ENCODE results near the gene B4GALT7.
"Not testable (repeated sequence)": the region's sequence is repeated elsewhere in the genome, so short reads cannot be mapped to it uniquely, and the experiment has no call there.

B4GALT7 gene, protein sequence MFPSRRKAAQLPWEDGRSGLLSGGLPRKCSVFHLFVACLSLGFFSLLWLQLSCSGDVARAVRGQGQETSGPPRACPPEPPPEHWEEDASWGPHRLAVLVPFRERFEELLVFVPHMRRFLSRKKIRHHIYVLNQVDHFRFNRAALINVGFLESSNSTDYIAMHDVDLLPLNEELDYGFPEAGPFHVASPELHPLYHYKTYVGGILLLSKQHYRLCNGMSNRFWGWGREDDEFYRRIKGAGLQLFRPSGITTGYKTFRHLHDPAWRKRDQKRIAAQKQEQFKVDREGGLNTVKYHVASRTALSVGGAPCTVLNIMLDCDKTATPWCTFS

DNA sequence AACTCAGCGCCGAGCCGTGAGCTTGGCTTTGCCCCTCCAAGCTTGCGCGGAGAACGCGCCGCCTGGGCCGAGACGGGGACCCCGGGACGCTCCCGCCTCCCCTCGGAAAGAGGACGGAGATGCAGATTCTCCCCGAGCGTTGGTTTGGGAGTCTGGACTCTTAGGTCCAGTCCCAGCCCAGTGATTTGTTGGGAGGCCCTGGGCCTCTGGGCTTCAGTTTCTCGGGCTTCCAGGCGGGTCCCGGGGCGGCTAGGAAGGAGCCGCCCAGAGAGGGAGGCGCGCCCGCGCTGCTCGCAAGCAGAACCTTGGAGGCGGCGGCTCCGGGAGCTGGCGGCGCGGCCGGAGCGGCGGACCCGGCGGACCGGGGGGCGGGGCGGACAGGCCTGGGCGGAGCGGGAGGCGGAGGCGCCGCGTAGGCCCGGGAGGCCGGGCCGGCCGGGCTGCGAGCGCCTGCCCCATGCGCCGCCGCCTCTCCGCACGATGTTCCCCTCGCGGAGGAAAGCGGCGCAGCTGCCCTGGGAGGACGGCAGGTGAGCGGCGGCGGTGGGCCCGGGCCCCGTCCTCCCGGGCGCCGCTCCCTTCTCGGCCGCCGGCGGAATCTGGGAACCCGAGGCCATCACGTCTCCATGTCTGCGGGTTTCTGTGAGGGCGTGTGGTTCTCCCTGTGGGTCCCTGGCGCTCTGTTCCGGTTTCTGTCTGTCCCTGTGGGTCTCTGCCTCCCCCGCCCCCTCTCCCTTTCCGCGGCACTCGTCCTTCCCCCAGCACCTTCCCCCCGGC is at the start of gene B4GALT7:
Gene B4GALT7, plus strand, starts transcription at position 402 of the 777 bp plus-strand sequence. Its CDS starts 79 bp downstream, at position 481.
- peak; percentile 95 for DNase-seq (ENCODE audit: low spot score)

- DNase-seq (ENCODE audit: low spot score): no peak
These were observed 47.0 kb upstream of the B4GALT7 start for GRCh38 chr5:177552839-177553455.

DNA sequence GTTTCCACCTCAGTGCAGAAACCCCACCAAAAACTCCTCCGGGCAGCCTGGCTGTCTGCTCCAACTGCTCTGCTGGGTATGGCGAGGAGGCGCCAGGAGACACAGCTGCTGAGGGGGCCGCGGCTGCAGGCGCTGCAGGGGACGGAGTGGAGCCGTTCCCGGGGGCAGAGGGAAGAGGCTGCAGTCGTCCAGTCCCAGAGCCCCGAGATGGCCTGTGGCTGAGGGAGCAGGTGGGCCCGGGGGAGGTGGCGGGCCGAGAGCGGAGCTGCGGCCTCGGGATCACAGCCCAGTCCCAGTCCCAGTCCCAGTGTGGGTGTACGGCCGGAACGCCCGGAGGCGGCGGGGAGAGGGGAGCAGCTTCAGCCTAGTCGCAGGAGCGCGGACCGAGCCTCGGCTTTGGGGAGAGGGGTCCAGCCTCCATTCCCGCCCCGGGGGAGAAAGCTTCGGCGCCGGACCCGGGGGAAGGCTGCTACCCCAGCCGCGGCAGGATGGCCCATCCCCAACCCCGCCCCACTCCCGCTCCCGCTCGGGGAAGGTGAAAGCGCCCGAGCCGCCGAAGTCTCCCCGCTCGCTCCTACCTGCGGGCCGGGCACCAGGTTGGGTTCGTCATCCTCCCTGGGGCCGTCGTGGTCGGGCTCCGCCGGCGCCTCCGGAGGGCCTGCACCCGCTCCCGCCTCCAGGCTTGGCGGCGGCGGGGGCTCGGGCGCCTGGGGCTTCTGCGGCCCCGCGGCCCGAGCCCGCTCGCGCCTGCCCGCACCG is 46.1 kb upstream of the B4GALT7 start:
- DNase-seq (ENCODE audit: low spot score): peak; percentile 76

GRCh38 chr5:177554474-177555111 is 45.3 kb upstream of the B4GALT7 start, which contains the start of gene FAM193B:
TSS of gene FAM193B (minus strand) at chr5:177554563. CDS start at chr5:177554458, 105 bp downstream.
- DNase-seq (ENCODE audit: low spot score): peak; percentile 98

- DNase-seq (ENCODE audit: low spot score): no peak
These were observed 44.7 kb upstream of the B4GALT7 start for GRCh38 chr5:177555228-177555627.

- DNase-seq (ENCODE audit: low spot score): no peak
These were observed 44.3 kb upstream of the B4GALT7 start for GRCh38 chr5:177555665-177556064.

DNA sequence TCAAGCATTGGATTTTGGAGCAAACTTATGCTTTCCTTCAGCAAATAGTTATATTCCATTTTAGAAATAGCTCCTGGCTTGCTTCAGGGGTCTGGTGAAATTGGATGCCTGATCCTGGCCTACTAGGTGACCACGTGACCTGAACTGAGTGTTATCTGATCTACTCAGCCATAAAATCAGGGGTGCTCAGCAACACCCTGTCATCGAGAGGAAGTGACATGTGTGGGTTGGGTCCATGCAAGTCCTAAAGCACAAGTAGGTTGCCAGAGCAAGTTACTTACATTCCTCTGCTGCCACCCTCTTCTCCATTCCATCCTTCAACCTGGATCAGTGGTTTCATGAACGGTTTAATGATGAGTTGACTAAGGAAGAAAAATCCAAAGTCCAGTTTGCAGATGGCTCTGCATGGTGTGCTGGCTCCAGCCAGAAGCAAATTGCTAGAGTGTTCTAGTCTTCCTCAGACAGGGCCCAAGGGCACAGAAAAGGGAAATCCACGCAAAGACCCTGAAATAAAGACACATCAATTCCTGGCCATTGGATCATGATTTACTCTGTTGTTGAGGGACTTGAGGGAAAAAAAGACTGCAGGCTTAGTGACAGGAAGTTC is 42.8 kb upstream of the B4GALT7 start:
- DNase-seq (ENCODE audit: low spot score): no peak

GRCh38 chr5:177557796-177558195 is 42.1 kb upstream of the B4GALT7 start:
- DNase-seq (ENCODE audit: low spot score): no peak

- not testable (repeated sequence) for DNase-seq (ENCODE audit: low spot score)
These were observed 40.4 kb upstream of the B4GALT7 start for GRCh38 chr5:177559446-177559941.

- no peak for DNase-seq (ENCODE audit: low spot score)
These were observed 34.9 kb upstream of the B4GALT7 start for GRCh38 chr5:177565046-177565445.

DNA sequence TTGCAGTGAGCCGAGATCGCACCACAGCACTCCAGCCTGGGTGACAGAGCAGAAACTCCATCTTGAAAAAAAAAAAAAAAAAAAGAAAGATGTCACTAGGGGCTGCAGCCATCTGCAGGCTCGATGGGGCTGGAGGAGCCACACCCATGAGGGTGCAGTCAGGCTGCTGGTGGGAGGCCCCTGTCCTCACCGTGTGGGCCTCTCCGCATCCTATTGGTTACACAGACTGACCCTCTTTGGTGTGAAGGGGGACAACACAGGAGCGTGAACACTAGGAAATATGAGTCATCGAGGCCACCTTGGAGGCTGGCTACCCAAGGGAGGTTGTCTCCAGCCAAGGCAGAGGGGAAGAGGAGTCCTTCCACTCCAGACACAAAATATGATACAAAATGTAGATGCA is 31.6 kb upstream of the B4GALT7 start:
- no peak for DNase-seq (ENCODE audit: low spot score)

GRCh38 chr5:177569894-177570293 is 30.0 kb upstream of the B4GALT7 start:
- no peak for DNase-seq (ENCODE audit: low spot score)

DNA sequence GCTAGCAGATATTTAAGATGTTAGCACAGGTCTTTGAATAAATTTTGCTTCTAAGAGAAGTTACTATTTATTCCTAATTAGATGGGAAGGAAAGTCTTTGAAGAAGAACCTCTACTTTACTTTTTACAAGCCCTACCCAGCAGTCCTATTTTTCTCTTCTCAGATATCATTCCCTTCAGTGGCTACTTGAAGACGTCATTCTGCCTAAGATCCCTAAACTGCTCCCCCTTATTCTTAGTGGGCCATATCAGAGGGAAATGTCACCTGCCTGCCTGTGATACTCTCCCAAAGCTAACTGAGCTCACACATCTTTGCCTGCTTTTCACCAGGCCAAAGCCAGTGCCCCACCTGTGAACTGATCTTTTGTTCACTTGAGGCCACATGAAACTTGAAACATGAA is 24.4 kb upstream of the B4GALT7 start:
- DNase-seq (ENCODE audit: low spot score): no peak

DNA sequence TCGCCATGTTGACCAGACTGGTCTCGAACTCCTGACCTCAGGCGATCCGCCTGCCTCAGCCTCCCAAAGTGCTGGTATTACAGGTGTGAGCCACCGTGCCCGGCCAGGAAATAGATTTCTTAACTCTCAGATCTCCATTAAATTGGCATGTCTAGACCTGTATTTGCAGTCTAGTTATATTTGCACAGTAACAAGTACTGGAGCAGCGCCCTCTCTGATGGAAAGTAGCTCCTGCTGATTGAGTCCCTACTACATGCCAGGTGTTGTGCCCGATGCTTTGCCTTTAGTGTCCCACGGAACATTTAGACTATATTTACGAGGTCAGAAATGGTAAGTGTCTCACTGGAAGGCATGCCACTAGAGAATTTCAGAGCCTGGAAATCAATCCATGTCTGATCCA is 23.8 kb upstream of the B4GALT7 start:
- no peak for DNase-seq (ENCODE audit: low spot score)

- DNase-seq (ENCODE audit: low spot score): no peak
These were observed 21.6 kb upstream of the B4GALT7 start for GRCh38 chr5:177578316-177578715.

GRCh38 chr5:177588413-177588909 is 11.5 kb upstream of the B4GALT7 start:
- DNase-seq (ENCODE audit: low spot score): no peak

DNA sequence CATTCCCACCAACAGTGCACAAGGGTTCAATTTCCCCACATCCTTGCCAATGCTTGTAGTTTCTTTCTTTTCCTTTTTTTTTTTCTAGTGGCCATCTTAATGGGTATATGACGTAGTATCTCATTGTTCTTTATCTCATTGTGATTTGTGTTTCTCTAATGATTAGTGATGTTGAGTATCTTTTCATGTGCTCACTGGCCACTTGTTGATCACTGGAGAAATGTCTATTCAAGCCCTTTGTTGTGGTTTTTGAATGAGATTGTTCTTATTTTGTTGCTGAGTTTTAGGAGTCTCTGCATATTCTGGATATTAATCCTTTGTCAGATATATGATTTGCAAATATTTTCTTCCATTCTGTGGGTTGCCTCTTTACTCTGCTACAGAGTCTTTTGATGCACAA is 9.5 kb upstream of the B4GALT7 start:
- DNase-seq (ENCODE audit: low spot score): no peak

DNA sequence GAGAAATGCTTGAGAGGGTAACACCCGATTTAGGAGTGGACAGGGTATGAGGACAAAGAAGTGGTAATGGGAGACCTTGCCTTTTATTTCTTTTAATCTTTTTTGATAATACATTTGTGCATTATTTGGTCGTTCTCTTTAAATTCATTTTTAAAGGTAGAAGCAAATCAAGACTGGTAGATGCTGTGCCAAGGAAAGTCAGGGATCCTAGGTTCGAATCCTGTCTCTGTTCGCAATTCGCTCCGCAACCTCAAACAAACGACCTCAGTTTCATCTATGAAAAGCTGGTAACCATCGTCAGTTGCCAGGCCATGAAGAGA is 8.3 kb upstream of the B4GALT7 start:
- no peak for DNase-seq (ENCODE audit: low spot score)

GRCh38 chr5:177592010-177592834 is 7.7 kb upstream of the B4GALT7 start, which contains the start of gene TMED9:
TSS of gene TMED9 (plus strand) at chr5:177592203. CDS start at chr5:177592215, 12 bp downstream.
- peak; percentile 95 for DNase-seq (ENCODE audit: low spot score)

DNA sequence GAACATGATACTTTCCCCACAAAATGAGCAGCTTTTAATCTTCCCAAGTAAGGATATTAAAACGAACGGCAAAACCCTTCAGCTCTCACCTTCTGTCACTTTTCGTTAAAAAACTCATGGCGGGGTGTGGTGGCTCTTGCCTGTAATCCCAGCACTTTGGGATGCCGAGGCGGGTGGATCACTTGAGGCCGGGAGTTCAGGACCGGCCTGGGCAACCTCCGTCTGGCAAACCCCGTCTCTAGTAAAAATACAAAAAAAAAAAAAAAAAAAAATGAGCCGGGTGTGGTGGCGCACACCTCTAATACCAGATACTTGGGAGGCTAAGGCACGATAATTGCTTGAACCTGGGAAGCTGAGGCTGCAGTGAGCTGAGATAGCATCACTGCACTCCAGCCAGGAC is 7.0 kb upstream of the B4GALT7 start:
- no peak for DNase-seq (ENCODE audit: low spot score)

All from iPS-NIHi11 (cell line).